Osteoblast (primary cell): ENCODE results near the gene NDUFC2. TPM values are rescaled to one million over a fixed set of nuclear protein-coding genes. Genes with fewer than 3 reads are reported as not detected.

Experiments used
- DNase-seq: peaks from one replicate; pipeline ENCODE4 v3.0.0; 2011; ENCODE audit warnings: low spot score, mixed read lengths; ENCODE audit not compliant: insufficient read length; ENCODE audit errors: missing footprints
- H2AFZ ChIP-seq: 2 replicates; pipeline ENCODE4 v1.6.0; 2011; ENCODE audit warnings: mild to moderate bottlenecking, low read length
- H3K27ac ChIP-seq: 2 replicates; pipeline ENCODE4 v1.5.1; 2011; ENCODE audit warnings: mild to moderate bottlenecking, low read depth, low read length, moderate library complexity
- H3K27me3 ChIP-seq: 2 replicates; pipeline ENCODE4 v1.6.0; 2012; ENCODE audit warnings: mild to moderate bottlenecking, control low read depth, inconsistent platforms, low read length, moderate library complexity; ENCODE audit not compliant: insufficient read depth
- H3K36me3 ChIP-seq: 2 replicates; pipeline ENCODE4 v1.5.1; 2011; ENCODE audit warnings: mild to moderate bottlenecking, low read length, control low read depth, moderate library complexity; ENCODE audit not compliant: insufficient read depth
- H3K4me1 ChIP-seq: 2 replicates; pipeline ENCODE4 v1.5.1; 2011; ENCODE audit warnings: mild to moderate bottlenecking, low read length, control low read depth, moderate library complexity; ENCODE audit not compliant: insufficient read depth
- H3K4me2 ChIP-seq: 2 replicates; pipeline ENCODE4 v1.6.0; 2011; ENCODE audit warnings: mild to moderate bottlenecking, low read length; ENCODE audit not compliant: insufficient read depth
- H3K4me3 ChIP-seq: fragments of 200-600 bp; sonication (generic); 3 replicates; pipeline ENCODE4 v1.5.1; 2012; ENCODE audit warnings: mild to moderate bottlenecking, low read length, inconsistent platforms; ENCODE audit not compliant: insufficient read depth
- H3K79me2 ChIP-seq: 2 replicates; pipeline ENCODE4 v1.6.0; 2012; ENCODE audit warnings: mild to moderate bottlenecking, low read length, control low read depth, inconsistent platforms; ENCODE audit not compliant: insufficient read depth
- H3K9me3 ChIP-seq: 2 replicates; pipeline ENCODE4 v1.5.1; 2011; ENCODE audit warnings: low read depth, low read length, control low read depth
- H4K20me1 ChIP-seq: 2 replicates; pipeline ENCODE4 v1.6.0; 2012; ENCODE audit warnings: mild to moderate bottlenecking, low read length, control low read depth; ENCODE audit not compliant: insufficient read depth
- CTCF ChIP-seq: IDR thresholded peaks from 2 replicates; pipeline ENCODE4 v1.5.1; 2011; ENCODE audit warnings: mild to moderate bottlenecking, low read depth, low read length, moderate library complexity; ENCODE audit errors: extremely low read depth
- total RNA-seq: library from RNA; depleted of rRNA; stranded (reverse); fragments of >200 nt; gene quantifications from 2 replicates; pipeline ENCODE4 v1.2.3, GENCODE V29; 2012

Gene NDUFC2
- 98.1 and 115 TPM in 2 replicates for total RNA-seq

- Histone ChIP-seq H3K4me3 (peak within 1 kb of the TSS; percentile 82), H2AFZ (peak within 1 kb of the TSS; percentile 92), H3K36me3 (no peaks in the 10 kb centered on the region), H3K79me2 (peaks cover 55% of the 10 kb centered on the region), H3K9me3 (no peaks in the 10 kb centered on the region), H3K27ac (peak within 1 kb of the TSS; percentile 91), H4K20me1 (peaks cover 37% of the 10 kb centered on the region), H3K4me2 (peak within 1 kb of the TSS; percentile 93), H3K27me3 (no peaks in the 10 kb centered on the region), H3K4me1 (peaks cover 18% of the 10 kb centered on the region)
- no peak for TF ChIP-seq CTCF
- DNase-seq, result peak; percentile 93
Observed at GRCh38 chr11:78079232-78080083, at the start of gene NDUFC2. TSS of gene NDUFC2 (minus strand) at chr11:78079862. CDS start at chr11:78079744, 118 bp downstream.

- H3K27ac ChIP-seq, result no peak overlapping the region
- H3K4me3 ChIP-seq, result no peak overlapping the region
- DNase-seq, result no peak
- H3K4me1 ChIP-seq, result peaks cover 7% of the 10 kb centered on the region
- no peaks in the 10 kb centered on the region for H4K20me1 ChIP-seq
- no peak for TF ChIP-seq CTCF
- peaks cover 9% of the 10 kb centered on the region for H3K36me3 ChIP-seq
- no peak overlapping the region for H2AFZ ChIP-seq
- H3K27me3 ChIP-seq, result no peaks in the 10 kb centered on the region
- H3K79me2 ChIP-seq, result peaks cover 10% of the 10 kb centered on the region
- no peak overlapping the region for H3K4me2 ChIP-seq
- no peaks in the 10 kb centered on the region for H3K9me3 ChIP-seq
Observed at GRCh38 chr11:78127403-78127802, 47.7 kb upstream of the NDUFC2 start.

GRCh38 chr11:78112582-78113275, 33.1 kb upstream of the NDUFC2 start:
- Histone ChIP-seq H3K4me1 (no peaks in the 10 kb centered on the region), H3K4me2 (no peak overlapping the region), H2AFZ (no peak overlapping the region), H3K36me3 (peaks cover 19% of the 10 kb centered on the region), H3K27me3 (no peaks in the 10 kb centered on the region), H3K79me2 (no peaks in the 10 kb centered on the region), H3K27ac (no peak overlapping the region), H3K4me3 (no peak overlapping the region), H4K20me1 (no peaks in the 10 kb centered on the region), H3K9me3 (no peaks in the 10 kb centered on the region)
- no peak for DNase-seq
- TF ChIP-seq CTCF, result no peak

- no peaks in the 10 kb centered on the region for H3K27me3 ChIP-seq
- peaks cover 19% of the 10 kb centered on the region for H3K36me3 ChIP-seq
- H3K79me2 ChIP-seq, result no peaks in the 10 kb centered on the region
- H4K20me1 ChIP-seq, result no peaks in the 10 kb centered on the region
- H3K4me3 ChIP-seq, result no peak overlapping the region
- no peak overlapping the region for H2AFZ ChIP-seq
- no peaks in the 10 kb centered on the region for H3K9me3 ChIP-seq
- H3K27ac ChIP-seq, result no peak overlapping the region
- no peaks in the 10 kb centered on the region for H3K4me1 ChIP-seq
- no peak overlapping the region for H3K4me2 ChIP-seq
- TF ChIP-seq CTCF, result no peak
- DNase-seq, result no peak
Observed at GRCh38 chr11:78111298-78111697, 31.6 kb upstream of the NDUFC2 start.
